OCI-M2 (cell line): ENCODE measurements around the gene HMGCS2.
"Not testable (repeated sequence)": the region's sequence is repeated elsewhere in the genome, so short reads cannot be mapped to it uniquely, and the experiment has no call there.

ENCODE experiments used
- DNase-seq: peaks from one replicate; lab custom pipeline; 2025; ENCODE audit not compliant: unreplicated experiment; lab: John Stamatoyannopoulos, UW

Gene HMGCS2

DNA sequence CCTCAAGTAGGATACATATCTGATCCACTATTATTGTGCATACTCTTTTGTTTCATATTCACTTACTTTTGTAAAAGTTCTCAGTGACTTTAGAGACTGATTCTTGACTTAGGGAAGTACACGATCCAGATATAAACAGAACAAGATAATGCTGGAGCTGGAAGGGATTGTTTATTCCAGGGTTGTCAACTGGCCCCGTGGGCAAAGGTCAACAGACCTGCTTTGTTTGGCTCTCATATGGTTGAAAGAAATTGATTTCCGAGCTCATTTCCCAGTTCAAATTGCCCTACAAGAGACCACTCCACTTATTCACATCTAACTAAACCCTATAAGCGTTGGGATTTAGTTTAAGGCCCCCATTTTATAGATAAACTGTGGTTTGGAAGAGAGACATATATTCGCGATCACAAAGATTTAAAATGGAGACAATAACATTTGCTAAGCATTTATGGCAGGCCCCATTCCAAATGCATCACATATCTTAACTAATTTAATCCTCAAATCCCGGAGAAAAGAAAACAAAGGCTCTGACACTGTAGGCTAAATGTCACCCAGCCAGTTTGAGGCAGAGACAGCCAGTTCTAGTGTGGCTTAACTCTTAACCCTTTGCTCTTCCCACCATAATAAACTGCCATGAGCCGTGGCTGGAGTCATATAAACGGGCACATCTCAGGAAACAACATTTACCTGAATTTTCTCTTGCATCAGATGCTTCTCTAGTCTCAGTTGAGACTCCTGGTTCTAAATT is 21.9 kb upstream of the HMGCS2 start:
- DNase-seq = no peak

DNA sequence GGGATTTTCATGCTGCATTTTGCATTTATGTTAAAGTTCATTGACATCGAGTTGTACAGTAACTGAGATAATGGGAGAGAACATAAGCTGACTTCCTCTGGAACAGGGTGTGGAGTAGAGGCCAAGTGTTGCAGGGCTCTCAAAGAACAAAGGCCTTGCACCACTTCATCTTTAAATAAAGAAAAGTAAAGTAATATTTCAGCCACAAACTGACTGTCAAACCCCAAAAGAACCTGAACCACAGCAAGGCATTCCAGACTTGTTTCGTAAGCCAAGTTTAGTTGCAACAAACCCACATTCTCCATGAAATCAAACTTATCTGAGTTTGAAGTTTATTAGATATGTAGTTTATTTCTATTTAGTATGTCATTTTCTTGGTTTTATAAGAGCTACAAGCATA is 19.1 kb upstream of the HMGCS2 start:
- DNase-seq = no peak

DNA sequence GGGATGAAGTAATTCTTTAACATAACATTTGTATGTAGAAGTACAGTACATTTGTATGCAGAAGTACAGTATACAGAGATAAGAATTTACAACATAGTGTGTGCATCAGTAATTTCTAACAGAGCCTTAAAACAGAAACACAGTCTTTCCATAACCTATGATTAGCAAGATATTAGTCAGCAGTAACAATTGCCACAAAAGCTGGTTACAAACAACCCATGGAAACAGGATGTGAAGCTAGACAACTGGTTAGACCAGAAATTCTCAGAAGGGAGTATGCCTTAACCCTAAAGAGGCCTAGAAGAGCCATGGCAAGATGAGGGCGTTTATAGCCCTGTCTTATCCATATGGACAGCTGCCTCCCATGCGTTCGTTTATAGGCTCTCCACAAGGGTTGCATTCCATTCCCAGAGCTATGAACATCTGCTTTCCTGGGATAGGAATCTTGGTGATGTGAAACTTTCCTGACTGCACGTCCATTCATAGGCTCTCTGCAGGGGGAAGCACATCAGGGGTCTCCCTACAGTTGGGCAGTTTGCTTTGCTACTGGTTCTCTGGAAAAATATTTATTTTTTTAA is 17.9 kb upstream of the HMGCS2 start:
- not testable (repeated sequence) for DNase-seq

DNA sequence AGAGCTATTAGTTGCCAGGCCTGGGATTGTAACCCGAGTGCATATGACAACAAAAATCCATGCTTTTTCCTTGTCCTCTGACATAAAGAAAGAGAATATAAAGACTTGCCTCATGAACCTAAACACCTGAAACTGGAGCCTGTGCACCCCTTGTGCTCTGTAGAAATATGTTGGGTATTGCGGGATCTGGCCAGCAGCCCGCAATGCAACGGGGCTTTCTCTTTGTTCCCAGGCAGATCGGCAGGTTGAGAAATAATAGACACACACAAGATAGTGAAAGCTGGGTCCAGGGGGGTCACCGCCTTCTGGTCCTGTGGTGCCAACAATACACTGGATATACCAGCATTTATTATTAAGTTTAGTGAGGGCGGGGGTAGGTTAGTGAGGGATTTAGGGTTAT is 17.3 kb upstream of the HMGCS2 start:
- DNase-seq = not testable (repeated sequence)

DNA sequence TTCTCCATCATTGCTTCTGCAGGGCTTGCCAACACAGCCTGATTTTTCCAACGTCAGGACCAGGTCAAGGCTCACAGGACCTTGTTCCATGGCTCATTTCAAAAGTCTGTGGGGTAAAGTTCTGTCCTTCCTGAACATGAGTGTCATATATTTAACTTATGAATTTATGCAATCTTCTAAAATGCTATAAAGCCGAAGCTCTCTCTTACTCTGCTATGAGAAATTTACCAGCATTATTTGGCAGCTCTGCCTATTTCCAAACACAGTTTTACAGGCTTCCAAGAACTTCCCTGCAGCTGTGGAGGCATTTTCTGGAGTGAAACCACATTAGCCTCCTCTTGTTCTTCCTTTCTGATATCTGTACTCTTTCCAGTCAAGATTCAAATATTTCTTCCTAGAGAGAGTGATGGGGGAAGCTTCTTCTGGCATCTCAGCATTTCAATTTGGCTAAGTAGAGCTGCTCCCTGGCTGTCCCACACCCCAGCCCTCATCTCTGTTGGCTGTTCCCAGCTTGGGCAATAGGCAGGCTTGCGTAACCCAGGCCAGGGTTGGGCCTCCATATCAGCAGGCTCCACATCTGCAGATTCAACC is 15.6 kb upstream of the HMGCS2 start:
- DNase-seq = no peak

DNA sequence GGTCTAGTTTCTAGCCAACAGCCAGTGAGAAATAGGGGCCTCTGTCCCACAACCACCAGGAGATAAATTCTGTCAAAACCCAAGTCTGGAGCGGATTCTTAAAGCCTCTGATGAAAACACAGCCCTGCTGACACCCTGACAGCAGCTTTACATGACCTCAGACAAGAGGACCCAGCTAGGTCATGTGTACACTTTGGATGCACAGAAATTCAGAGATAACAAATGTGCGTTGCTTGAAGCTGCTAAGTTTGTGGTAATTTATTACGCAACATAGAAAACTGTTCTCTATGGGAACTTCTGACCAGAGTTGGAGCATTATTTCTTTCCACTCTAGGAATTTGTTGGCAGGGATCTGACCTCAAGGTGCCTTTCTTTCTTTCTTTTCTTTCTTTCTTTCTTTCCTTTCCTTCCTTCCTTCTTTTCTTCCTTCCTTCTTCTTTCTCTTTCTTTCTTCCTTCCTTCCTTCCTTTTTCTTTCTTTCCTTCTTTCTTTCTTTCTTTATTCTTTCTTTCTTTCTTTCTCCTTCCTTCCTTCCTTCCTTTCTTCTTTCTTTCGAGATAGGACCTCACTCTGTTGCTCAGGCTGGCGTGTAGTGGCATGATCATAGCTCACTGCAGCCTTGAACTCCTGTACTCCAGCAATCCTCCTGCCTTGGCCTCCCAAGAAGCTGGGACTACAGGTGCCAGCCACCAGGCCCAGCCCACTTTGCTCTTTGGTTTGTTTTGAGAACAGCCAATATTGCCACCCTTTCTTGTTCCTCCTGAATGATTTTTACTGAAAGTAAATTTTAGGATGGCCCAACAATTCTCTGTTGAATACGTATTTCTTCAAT is 14.9 kb upstream of the HMGCS2 start:
- no peak for DNase-seq

DNA sequence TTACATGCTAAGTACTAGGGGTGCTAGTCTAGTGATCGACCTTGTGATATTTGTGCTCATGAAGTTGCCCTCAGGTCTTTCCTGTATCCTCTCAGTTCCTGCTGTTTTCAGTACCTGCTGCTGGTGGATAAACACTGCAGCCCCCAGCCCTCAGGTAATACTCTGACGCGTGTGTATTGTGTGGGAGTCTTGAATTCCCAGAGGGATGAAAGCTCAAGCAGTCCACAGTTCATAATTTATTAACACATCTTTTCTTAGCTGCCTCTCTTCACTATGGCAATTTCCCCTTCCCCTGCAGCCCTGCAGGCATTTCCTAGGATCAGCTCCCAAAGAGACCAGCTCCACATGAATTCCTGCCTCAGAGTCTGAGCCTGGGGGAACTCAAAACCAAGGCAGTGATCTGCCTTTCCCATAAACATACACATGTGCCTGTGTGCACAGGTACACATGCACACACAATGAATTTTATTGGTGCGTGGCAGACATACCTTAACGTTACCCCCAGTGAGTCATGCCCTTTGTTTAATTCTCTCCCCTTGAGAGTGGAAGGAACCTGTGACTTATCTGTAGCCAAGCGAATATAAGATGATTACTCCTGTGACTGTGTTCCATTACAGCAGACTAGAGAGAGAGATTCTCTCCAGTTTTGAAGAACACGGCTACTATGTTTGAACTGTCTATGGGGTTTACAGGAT is 14.1 kb upstream of the HMGCS2 start:
- no peak for DNase-seq

DNA sequence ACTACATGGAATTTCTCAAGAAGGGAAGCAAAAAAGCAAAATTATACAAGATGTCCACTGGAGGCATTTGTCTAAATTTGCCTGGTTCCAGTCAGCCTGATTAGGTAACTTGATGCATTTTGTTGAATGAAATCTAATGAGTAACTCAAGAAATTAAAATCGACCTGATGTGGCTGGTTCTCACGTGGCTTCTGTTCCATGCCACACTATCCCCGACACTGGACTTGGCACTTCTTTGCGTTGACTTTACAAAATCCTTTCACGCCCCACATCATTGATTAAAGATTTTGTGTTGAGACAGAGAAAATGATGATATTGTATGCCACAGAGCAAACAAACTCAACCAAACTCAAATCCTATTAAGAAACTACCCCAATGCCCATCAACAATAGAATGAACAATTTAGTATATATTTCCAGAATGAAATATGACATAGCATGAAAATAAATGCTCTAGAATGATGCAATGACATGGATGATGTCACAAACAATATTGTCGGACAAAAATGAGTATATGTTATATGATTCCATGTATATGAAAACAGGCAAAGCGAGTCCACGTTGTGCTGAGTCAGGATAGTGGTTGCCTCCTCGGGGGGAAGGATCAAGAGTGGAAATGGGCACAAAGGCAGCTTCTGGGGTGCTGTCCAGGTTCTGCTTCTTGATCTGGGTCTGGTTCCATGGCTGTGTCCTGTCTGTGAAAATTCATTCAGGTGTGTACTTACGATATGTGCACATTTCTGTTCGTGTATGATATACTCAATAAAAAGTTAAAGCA is 12.9 kb upstream of the HMGCS2 start:
- no peak for DNase-seq

DNA sequence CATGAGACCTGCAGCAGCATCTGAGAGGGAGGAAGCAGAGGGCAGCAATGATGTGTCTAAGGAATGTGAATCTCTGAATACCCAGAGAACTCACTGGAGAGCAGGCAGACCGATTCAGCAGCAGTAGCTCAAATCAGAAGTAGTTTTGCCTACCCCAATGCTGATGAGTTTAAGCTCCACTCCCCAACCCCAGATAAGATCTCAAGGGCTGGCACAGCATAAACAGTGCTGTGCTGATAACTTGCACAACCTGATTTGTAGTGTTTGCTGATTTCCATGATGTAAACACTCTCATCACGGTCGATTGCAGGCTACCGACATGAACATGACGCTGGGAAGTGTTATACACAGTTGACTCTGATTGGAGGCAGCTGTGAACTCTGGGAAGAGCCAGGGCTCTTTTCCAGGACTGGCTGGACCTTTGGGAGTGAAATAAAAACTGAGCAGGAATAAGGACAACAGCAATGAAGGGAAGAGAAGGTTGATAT is 11.2 kb upstream of the HMGCS2 start:
- DNase-seq = no peak

DNA sequence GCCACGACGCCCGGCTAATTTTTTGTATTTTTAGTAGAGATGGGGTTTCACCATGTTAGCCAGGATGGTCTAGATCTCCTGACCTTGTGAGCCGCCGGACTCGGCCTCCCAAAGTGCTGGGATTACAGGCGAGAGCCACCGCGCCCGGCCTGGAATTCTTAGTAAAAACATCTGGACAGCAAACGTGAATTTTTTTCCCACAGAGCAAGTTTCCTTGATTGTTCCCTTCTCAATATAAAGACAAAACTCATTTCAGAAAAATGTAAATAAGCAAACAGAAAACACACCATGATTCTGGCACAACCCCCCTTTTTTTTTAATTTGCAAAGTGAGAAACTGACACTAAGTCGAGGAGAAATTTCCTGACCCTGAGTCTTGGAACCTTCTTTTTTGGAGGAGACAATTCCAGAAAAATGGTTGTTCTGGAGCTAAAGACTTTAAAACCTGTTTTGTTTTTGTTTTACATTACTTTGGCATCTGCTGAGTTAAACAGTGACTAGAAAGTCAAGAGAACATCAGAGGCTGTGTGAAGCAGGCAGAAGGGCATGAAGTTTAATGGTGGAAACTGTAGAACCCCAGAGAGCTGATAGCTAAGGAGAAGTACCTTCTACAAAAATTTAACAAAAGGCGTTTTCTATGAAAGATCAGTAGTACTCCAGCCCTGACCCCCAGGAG is 10.3 kb upstream of the HMGCS2 start:
- DNase-seq = no peak

DNA sequence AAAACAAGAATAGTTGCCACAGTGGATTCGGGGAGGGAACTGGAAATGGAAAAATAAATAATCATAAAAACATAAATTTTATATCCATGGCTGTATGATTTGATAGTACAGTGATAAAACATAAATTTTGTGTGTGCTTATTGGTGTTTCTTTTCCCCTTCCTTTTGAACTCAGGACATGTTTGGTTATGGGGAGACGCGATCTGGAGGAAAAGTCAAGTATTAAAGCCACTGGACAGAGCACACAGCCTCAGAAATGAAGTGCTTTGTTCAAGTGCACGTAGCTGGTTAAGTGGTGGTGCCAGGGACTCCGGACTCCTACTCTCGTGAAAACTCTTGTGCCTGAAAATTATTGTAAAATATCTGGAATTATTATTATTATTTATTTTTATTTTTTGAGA is 9.7 kb upstream of the HMGCS2 start:
- DNase-seq = no peak

DNA sequence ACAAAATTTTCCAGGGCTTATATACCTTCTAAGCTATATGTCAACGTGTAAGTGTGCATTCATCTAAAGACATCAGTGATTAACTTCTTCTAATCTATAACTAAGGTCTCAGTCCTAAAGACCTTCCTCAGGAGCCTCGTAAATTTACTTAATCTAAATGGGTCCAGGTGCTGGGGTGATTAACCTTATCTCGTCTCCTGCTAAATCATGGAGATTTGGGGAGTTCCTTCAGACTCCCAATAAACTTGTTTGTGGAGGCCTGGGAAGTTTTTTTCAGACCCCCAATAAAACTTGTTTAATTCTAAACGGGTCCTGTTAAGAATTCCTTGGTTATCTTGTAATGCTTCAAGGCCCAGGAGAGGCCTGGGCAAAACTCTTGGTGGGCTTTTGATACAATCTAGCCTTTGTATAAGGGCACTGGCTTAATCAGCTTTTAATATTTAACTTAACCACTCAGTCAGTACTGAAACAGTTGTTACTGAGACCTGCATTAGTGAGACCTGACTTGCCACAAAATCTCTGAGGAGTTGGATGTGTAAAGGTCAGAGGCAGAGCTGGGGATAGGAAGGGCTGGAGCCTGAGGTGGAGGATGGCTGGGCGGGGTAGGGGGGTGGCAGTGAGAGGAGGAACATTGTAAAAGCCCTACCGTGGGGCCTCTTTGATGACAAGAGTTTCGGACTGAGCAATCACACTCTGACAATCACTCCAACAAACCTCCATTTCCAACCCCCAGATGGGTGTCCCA is 6.2 kb upstream of the HMGCS2 start:
- DNase-seq = no peak

DNA sequence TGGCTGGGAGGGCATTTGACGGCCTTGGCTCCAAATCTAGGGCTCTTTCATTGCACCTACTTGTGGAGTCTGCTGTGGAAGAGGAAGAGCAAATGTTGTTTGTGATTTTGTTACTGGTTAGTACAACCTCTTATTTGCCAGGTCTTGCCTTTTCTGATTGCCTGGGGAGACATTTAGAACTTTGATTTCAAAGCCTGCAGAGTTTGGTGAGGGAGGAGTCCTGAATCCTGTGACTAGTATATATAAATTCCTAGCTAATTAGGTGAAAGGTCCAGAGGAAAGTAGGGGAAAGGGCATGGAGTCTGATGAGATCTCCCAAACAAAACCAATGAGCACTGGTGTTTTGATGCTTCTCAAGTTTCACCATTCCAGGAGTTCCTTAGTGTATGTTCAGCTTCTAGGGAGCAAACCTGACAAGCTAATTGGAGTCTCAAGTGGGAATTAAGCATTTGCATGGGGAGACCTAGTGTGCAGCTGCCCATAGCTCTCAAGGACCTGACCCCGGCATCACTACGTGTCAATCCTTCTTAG is 5.1 kb upstream of the HMGCS2 start:
- DNase-seq = no peak

DNA sequence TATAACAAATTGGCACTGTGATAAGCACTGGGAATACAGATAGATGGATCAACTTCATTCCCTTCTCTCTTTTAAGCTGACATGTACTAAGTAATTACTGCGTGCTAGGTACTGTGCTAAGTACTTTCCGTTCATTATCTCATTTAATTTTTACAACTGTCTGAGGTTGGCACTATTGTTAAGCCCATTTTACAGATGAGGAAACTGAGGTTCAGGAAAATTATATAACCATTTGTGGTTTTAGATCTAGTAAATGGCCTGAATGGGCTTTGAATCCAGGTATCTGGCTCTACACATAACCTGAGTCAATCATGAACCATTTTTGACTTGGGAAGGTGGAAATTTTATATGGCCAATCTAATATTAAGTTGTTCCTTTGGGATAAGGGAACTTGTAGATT is 3.6 kb upstream of the HMGCS2 start:
- DNase-seq = no peak

DNA sequence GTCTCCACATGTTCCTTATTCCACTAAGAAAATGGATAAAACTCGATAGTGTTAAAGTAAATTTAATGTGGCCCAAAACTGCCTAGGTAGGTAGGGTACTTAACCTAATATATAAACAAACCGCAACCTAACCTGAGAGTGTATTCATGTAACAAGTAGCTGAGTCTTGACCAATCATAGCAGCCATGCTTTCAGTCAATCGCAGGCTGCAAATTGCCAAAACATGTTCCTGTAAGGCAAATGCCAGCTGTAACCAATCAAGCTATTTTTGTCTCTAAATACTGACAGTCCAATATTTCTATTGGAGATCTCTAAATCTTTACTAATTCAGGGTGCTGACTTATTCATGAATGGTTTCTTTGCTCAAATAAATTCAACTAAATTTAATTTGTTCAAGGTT is 3.1 kb upstream of the HMGCS2 start:
- no peak for DNase-seq

DNA sequence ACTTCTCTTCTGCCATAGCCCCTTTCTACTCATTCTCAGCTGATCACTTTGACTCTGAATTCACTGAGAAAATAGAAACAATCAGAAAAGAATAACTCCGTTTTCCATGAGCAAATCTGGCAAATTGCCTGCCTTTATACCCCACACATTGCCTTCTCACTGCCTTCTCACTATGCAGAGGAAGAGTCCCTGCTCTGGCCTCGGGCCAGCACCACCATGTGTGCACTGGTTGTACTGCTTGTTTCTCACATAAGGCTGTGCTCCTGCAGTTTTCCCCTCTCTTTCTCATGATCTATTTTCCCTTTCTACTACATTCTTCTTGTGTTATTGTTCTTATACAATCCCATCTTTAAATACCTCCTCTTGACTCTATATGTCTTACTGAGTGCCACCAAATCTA is 2.3 kb upstream of the HMGCS2 start:
- DNase-seq = no peak

DNA sequence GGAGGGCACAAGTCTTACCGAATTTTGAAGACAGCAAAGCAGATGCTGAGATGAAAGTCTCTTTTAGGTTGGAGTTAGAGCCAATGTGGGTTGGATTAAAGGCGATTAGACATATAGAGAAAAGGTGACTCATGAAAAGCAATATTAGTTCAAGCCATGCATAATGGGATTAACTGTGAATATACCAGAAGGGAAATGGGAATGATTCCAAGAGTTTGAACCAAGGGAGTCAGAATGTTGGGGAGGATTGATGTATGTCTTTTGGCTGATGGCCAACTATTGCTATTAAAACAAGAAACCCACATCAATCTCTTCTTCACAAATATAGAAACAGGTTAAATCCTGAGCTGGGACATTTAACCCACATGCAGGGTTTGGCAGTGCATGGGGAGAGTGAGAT is 1.2 kb downstream of the HMGCS2 start:
- no peak for DNase-seq

DNA sequence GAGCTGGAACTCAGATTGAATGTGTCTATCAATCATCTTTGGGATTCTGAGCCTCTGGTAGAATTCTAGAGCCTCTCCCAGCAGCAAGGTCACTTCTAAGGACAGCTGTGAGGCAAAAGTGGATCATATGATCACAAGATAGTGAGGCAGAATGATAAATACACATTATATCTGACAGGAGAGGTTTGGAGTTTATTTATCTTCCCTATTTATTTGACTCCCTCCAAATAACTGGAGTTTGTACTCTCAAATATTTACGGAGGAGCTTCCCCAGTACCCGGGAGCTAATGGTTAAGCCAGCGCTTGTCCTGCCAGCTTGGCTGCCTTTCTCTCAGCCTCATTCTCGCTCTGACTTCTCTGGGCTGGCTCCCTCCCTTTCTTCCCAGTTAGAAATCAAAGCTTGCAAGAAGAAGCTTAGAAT is 2.3 kb downstream of the HMGCS2 start:
- DNase-seq = no peak

DNA sequence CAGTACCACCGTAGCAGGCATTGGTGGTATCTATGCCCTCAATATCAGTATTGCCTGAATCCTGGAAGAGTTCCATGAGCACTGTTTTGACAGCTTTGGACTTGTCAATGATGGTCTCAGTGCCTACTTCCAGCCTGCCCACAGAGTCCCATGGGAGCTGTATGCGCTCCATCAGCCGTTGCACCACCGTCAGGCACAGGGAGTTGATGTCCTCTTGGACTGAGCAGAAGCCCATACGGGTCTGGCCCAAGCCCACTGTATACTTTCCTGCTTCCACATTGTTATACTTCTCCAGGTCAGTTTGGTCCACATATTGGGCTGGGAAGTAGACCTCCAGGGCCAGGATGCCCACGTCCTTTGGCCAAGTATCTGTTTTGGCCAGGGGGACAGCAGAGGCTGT is 4.5 kb downstream of the HMGCS2 start:
- no peak for DNase-seq
